NCI-H2081 treated with DMSO at 0.1 percent for 48 hours (cell line): ENCODE results near the gene NCF4.

Experiments used
- DNase-seq: peaks from one replicate; lab custom pipeline; 2025; lab: John Stamatoyannopoulos, UW

Gene NCF4

DNA sequence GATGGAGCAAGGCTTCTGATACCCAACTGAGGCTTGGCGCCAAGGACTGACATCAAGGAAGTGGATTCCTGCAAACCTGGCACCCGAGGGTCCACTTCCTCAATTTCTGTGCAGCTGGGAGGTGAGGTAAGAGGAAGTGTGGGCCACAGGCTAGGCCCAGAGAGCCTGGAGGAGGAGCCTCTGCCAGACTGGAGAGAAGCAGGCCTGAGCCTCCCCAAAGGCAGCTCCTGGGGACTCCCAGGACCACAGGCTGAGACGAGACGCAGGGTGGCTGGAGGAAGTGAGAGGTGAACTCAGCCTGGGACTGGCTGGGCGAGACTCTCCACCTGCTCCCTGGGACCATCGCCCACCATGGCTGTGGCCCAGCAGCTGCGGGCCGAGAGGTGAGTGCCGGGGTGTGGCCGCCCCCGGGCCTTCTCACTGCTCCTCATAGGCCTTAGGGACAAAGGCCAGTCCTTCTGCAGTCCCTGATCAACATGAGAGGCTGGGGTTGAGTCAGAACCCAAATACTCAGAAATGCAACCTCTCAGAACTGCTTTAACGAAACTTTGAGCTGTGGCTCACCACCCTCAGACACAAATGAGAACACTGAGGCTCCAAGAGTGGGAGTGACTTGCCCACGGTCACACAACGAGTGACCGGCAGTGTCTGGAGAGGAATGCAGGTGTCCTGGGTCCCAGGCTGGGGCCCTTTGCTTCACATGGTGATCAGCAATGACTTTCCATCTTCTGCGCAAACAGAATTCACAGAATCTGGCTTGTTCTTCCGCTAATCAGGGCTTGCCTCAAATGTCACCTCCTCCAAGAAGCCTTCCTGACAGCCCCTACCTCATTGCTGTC lies at the start of gene NCF4:
Gene NCF4, plus strand, starts transcription at position 186 of the 839 bp plus-strand sequence. Its CDS starts 166 bp downstream, at position 352.
- no peak for DNase-seq

DNA sequence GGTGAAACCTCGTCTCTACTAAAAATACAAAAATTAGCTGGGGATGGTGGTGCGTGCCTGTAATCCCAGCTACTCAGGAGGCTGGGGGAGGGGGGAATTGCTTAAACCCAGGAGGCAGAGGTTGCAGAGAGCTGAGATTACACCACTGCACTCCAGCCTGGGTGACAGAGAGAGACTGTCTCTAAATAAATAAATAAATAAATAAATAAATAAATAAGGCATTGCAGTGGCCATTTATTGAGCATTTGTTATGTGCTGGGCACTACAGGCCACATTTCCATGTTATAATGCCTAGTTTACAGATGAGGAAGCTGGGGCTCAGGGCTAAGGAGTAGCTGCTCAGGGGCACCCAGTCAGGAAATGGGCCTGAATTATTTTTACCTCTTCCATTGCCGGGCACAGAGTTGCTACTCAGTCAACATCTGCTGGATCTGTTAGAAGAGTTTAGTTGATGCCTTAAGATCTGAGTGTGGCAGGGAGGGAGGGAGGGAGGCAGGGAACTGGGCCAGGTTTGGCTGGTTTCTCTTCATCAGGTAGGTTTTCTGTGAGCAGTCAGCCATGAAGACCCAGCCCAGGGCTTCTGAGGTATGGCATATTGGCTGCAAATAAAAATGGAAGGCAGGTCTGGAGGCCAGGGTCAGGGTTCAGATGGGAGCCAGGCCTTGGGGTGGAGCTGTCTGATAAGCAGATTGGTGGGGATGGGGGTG lies 49.6 kb upstream of the NCF4 start:
- no peak for DNase-seq

DNA sequence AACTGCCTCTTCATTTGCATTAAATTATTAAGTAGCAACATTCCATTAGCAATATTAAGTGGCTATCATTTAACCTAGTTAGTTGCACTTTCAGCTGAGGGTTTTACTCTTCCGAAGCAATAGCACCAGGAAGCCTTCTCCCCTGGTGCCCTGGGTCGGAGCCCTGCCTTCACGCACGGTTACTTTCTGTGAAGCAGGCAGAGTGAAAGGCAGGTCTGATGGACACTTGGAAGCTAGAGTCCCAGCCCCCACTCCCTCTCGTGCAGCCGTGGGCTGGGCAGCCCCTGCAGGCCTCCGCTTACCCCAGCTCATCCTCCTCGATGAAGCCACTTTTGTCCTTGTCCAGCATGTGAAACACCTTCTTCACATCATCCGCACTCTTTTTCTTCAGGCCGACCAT lies 46.0 kb upstream of the NCF4 start:
- DNase-seq, result no peak

DNA sequence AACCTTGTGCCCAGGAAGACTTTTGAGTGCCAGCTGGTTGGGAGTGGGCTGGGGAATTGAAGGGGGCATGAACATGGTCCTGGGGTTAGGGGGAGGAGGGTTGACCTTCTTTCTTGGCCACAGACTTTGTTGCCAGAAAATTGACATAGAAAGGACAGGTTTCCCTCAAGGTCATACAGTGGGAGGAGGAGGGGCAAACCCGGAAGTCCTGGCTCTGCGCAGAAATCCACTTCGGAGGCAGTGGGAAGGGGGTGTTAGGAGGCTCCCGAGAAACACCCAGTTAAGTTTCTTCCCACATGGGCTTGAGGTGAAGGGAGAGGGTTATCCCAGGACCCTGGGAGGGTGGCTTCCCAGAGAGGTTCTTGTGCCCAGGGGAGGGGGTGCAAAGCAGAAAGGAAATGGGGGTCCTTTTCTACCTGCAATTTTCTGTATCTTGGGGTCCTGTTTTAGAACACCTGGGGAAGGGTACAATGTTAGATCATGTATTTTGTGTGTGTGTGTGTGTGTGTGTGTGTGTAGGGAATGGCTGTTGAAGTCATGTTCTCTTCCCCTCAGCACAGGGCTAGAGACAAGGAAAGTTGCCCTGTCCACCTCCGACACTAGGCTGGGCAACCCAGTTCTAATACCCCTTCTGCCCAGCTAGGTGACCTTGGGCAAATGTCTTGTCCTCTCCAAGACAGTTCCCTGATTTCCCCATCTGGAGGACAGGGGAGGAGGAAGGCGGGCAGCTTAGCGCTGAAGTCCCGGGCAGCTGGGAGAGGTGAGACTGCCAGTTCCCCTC lies 45.1 kb upstream of the NCF4 start:
- no peak for DNase-seq

DNA sequence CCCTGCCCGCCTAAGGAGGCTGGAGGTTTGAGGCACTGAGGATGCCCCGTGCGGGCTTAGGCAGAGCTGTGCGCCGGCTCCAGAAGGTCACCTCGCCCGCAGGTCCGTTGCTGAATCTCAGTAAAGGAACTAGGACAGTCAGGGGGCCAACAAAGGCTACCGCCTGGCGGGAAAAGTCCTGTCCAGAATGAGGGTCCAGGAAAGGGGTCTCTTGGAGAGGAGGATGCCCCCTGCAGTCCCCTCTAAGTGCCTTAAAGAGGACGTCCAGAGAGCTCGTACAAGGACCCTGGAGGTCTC lies 44.5 kb upstream of the NCF4 start:
- DNase-seq, result no peak

DNA sequence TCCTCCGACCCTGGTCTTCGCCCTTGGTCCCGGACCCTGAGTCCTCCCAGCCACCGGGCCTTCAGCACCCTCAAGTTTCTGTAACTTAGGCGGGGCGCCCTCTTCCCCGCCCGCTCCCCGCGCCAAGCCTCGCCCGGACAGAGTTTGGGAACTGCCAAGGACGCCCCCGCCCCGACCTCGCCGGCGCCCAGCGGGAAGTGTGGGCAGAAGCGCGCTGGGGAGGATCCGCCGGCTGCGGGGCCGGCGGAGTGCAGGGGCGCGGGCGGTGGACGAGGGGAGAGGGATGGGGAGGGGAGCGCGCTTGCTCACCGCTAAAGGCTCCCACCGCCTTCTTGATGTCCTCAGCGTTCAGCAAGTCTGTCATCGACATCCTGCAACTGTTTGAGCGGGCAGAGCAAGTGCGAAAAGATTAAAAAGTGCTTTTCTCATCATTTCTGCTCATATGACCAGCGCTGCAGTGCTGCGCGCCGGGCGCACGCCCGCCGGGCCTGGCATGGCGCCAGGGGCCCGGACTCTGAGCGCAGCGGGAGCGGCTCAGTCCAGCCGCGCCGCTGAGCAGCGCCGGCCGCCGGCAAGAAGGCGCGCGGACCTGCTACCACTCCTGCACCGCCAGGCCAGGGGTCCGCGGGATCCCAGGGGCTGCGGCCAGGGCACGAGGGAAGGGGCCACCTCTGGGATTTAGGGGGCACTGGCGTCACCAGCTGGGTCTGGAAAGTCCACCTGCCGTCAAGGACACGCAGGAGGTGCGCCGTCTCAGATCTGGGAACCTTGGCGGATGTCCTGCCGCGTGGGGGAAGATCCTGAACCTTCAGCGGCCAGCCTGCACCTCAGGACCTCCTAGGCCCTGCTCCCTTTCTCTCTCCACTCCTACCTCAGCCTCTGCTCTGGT lies 43.9 kb upstream of the NCF4 start, which contains the start of gene PVALB:
Gene PVALB, minus strand, starts transcription at position 400 of the 889 bp plus-strand sequence. Its CDS starts 30 bp downstream, at position 370.
- DNase-seq, result no peak

DNA sequence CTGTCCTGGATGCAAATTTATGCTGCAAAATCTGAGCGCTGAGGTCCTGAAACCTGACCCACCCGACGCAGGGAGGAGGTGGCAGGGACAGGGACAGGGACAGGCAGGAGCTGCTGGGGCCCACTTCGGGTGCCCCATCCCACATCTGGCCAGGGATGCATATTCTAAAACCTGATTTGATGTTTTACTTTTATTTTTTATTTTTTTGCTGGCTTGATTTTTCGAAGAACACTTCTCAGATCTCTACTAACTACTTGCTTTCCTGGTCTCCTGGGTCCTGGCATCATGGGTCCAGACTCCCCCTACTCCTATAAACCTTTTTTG lies 43.3 kb upstream of the NCF4 start:
- DNase-seq, result no peak

DNA sequence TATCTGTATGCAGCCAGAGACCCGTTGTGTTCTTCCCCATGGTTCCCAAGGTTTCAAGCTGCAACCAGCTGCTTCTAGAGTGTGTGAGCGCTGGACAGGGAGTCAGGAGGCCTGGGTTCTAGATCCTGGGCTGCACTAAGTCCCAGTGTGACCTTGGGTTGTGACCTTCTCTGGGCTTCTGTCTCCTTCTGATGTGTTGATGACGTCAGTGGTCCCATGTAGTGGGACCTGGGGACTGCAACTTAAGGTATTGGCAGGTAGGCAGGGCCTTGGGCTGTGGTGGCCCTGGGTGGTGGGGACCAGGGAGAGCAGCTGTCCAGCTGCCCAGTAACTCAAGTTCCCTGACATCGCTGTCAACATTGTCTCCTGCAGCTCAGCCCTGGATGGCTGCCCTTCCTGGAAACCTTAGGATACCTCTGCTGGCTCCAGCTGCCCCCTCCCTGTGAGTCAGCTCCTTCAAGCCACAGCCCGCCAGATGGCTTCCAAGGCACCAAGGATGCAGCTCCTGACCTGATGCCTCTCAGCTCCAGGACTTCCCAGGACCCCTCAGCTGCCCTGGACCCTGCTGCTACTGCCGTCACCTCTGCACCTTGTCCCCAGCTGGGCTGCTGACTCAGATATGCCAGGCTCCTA lies 42.7 kb upstream of the NCF4 start:
- DNase-seq, result no peak

DNA sequence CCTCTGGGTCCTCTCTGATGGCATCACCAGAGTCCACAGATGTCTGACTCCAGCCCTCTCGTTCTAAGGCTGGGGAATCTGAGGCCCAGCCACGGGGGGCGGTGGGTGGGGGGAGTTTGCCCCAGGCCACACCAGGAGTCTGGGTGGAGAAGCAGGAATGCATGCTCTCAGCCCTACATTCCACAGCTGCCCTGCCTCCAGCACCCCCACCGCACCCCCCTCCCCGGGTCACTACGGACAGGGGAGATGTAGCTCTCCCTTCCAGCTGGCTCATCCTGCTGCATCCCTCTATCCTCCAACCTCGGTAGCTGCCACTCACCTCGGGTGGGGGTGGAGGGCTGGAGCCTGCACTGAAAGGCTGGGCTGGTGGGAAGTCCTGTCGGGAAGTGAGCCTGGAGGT lies 41.7 kb upstream of the NCF4 start:
- DNase-seq, result no peak

DNA sequence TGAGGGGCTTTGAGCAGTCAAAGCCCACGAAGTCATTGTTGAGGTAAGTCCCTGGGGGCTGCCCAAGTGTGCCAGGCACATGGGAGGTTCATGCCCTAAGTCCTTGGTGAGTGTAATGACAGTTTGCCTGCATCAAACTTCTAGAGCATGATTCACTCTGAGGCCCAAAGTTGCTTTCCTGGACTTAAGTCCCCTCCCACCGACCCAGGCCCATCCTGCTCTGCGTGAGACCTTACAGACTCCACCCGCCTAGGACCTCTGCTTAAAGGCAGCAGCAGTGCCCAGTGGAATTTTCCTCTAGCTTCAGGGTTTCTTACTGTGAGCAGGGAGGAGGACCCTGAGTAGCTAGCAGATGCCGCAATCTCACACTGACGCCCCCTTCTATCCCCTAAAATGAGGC lies 38.2 kb upstream of the NCF4 start:
- DNase-seq, result no peak

DNA sequence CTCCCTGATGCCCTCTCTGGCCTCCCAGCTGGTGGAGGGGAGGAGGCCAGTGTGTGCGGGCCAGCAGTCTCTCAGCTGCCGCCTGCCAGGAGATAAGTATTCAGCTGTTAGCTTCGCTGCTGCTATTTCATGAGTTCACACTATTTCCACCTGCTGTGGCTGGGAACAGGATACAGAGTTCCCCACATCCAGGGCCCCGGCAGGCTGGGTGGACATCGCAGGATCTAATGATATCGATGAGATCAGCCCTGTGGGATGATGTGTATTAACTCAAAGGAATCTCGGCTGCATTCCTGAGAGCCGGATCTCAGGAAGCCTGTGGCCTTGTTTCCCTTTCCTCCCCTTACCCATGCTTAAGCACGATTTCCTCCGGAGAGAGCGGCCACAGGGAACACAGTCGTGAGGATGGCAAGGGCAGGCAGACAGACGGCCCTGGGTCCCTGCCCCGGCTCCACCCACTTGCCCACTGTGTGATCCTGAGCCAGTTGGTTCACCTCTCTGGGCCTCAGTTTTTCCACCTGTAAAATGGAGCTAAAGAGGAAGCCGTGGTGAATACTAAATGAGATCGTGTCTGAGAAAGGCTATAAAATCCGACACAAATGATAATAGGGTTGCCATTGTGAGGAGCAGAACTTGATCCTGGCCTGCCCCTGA lies 37.5 kb upstream of the NCF4 start:
- DNase-seq, result no peak

DNA sequence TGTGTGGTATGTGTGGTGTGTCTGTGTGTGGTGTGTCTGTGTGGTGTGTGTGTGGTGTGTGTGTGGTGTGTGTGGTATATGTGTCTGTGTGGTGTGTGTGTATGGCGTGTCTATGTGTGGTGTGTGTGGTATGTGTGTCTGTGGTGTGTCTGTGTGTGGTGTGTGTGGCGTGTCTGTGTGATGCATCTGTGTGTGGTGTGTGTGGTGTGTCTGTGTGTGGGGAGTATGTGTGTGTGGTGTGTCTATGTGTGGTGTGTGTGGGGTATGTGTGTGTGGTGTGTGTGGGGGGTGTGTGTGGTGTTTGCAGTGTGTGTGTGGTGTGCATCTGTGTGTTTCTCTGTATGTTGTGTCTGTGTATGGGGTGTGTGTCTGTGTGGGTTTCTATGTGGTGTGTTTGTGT lies 36.2 kb upstream of the NCF4 start:
- no peak for DNase-seq

DNA sequence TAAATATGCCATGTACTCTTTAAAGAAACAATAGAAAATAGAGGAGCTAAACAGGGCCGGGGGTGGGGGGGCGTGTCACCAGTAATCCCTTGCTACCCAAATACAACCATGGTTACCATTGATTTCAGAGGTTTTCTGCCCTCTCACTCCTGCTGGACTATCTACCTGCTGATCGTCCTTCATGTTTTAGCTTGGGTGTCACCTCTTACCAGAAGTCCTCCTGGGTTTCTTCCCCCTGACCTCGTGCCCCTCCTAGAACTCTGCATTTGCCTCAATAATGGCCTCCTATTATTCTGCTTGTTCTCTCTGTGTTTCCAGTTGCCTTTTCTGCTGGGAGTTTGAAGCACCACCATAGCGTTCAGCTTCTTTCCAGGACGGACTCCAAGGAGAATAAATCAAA lies 34.5 kb upstream of the NCF4 start:
- DNase-seq, result no peak

DNA sequence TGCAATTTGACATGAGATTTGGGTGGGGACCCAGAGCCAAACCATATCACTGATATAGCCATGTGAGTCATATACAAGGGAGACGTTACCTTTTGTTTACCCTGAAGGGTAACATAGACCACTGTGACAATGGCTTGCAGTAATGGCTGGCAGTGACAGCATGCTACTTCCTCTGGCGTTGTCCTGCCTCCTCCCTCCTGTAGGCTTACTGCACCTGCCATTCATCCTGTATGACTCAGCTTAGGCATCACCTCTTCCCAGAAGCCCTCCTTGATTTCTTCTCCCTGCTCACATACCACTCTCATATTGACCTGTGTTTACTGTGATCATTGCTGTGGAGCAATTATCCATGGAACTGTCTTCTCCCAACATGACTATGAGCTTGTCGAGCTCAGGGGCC lies 32.0 kb upstream of the NCF4 start:
- DNase-seq, result no peak

DNA sequence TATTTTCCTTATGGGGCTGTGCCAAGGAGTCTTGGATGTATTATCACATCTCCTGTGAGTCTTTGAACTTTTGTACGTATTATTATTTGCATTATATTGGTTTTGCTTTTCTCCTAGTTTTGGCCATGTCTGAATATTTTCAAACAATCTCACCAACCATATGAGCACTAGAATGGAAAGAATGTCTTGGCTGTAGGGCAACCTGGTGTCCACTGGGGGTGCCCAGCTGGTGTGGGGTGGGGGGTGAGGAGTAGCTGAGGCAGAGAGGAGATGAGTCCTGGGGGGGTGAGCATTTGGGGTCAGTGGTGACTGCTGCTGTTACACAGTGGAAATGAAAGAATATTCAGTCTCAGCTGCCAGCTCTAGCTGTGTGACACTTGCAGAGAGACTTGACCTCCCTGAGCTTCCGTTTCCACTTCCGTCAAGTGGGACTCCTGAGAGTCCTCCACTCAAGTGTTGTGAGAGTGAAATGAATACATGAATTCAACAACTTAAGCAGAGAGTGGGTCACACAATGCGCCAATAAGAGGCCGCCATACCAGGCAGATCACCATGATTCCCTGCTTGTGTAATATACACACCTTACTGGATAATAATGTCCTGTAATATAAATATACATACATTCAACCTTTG lies 31.3 kb upstream of the NCF4 start:
- no peak for DNase-seq

DNA sequence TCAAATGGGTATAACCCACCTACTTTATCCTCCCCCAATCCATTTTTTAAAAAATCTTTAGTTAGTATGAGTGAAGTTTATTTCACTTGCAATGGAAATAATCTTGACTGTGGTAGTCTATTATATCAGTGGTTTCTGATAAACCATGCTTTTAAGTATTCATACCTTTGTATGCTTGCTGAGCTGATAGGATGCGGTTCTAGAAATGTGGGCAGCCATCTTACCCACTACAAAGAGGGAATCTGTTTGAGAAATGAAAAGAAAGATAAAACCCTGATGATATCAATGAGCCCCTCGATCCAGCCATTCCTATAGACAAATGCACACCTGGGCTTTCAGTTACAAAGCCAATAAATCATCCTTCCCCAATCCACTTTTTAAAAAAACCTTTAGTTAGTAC lies 30.2 kb upstream of the NCF4 start:
- DNase-seq, result no peak

DNA sequence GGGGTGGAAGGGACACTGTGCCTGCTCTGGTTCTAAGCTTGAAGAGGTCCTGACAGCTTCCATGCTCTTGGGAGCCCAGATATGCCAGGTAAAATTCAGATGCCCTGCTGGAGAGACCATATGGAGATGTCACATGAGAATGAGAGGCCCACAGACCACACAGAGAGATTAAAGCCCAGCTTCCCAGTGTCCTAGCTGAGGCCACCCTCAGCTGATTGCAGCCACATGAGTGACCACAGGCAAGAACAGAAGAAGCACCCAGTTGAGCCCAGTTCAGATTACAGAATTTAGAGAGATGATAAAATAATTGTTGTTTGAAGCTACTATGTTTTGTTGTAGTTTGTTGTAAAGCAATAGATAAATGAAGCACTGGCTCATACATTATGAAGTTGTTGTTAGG lies 29.6 kb upstream of the NCF4 start:
- DNase-seq, result no peak

DNA sequence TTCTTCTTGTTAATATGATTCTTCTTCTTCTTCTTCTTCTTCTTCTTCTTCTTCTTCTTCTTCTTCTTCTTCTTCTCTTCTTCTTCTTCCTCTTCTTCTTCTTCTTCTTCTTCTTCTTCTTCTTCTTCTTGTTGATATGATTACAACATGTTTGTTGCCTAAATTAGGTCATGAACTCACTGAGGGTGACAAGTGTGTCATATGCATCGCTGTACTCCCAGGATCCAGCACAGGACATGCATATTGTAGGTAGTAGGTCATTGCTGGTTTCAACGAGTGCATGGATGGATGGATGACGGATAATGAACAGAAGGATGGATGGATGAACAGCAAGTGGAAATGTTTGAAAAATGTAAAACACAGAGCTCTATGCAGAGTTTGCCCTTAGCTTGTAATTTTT lies 29.1 kb upstream of the NCF4 start:
- DNase-seq, result no peak

DNA sequence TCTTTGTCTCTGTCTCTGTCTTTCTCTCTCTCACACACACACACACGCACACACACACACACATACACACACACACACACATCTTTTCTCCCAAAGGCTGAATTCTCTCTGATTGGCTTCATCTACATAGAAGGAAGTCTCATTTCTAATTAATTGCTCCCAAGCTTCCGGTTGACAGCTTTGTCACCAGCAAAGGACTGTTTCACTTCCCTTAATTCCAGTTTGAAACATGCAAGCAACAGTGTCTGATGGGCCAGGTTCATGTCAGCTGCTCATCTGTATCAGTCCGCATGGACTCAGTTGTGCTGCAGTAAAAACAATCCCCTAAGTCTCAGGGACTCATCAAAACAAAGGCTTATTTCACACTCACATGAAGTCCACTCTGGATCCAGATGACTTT lies 27.7 kb upstream of the NCF4 start:
- DNase-seq, result no peak

DNA sequence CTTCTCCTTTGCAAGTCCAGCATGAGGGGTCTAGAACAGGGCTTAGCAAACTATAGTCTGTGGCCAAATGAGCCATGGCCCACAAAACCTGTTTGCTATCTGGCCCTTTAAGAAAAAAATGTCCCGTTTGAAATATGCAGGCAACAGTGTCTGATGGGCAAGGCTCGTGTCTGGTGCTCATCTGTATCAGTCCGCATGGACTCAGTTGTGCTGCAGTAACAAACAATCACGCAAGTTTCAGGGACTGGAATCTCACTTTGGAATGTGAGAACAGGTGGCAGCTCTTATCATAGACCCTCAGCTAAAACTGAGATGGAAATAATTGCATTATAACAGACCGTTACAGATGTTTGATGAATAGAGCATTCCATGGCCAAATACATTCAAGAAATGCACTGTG lies 24.9 kb upstream of the NCF4 start:
- no peak for DNase-seq
